Psoas muscle (tissue), 8 donors: ENCODE data around the gene TRIM54. TPM values are rescaled to one million over a fixed set of nuclear protein-coding genes. Genes with fewer than 3 reads are reported as not detected.

Experiments
- ATAC-seq, 4 donors: fragments of 200-7000 bp; cut with Tn5 transposase; one replicate each; pipeline ENCODE4 v1.9.1; 2020; ENCODE audit warnings: moderate library complexity in 3 of 4, mild to moderate bottlenecking in 2 of 4
- DNase-seq, 2 donors: peaks; one replicate each; pipeline ENCODE4 v3.0.0-alpha.2; 2020
- H3K27ac ChIP-seq: fragments of 200-600 bp; one replicate; pipeline ENCODE4 v1.8.0; 2022
- H3K27me3 ChIP-seq, 3 donors: fragments of 200-600 bp in 1 of 3; one replicate each; pipeline versions ENCODE4 v1.6.1 to v1.8.0; 2013 to 2022; ENCODE audit warnings: low read length in 2 of 3, mild to moderate bottlenecking in 2 of 3, moderate library complexity in 1 of 3; ENCODE audit not compliant: insufficient read depth in 3 of 3
- H3K36me3 ChIP-seq, 2 donors: fragments of 200-600 bp in 1 of 2; one replicate each; pipeline versions ENCODE4 v1.6.1 to v1.8.0; 2013 to 2022; ENCODE audit warnings: low read depth in 1 of 2, mild to moderate bottlenecking in 1 of 2, moderate library complexity in 1 of 2; ENCODE audit not compliant: insufficient read depth in 1 of 2
- H3K4me1 ChIP-seq: fragments of 200-600 bp; one replicate; pipeline ENCODE4 v1.8.0; 2022
- H3K4me3 ChIP-seq: fragments of 200-600 bp; one replicate; pipeline ENCODE4 v1.8.0; 2022; ENCODE audit warnings: mild to moderate bottlenecking
- H3K9me3 ChIP-seq: fragments of 200-600 bp; one replicate; pipeline ENCODE4 v1.8.0; 2022
- WGBS, 3 donors: extraction: QIAGEN DNeasy Blood & Tissue Kit; methylation state at CpG; one replicate each; pipeline versions ENCODE4 v1.1.6 to v1.1.7; 2013; 5-methylcytosine and 5-hydroxymethylcytosine counted together
- intact Hi-C, 2 donors: fragments of 100-400 bp; cut with DNase I; formaldehyde crosslinking; loops; one replicate each; pipeline versions ENCODE4 v1.11.0 to v1.14.2; 2022
- polyA plus RNA-seq, 3 donors: library from polyadenylated mRNA; stranded (reverse); fragments of 200-250 nt; gene quantifications; one replicate each; pipeline ENCODE4 v1.2.3, GENCODE V29; 2013
- total RNA-seq, 4 donors: library from RNA; stranded (reverse); fragmentation: NEBNext Ultra II Directional in 2 of 4; extraction: Animal tissue kit (Norgen Biotek cat#: 25700) in 2 of 4; gene quantifications; one replicate each; pipeline versions ENCODE4 v1.2.1 to v1.2.4, GENCODE V29; 2021 to 2023
- TF ChIP-seq, protein P1 (sequence below): fragments of 200-600 bp; IDR thresholded peaks from one replicate; pipeline ENCODE4 v1.8.0; 2022; ENCODE audit warnings: antibody characterized with exemption
- donor health status: healthy with polysubstance abuse.
- donor health status: DM: no; HTN: no; CAD: no; lungs with moderate emphysema.
- donor health status: Bipolar disorder and iron deficiency.
- donor health status: healthy.
- donor health status: DM: yes; HTN: yes; CAD: no.
- donor health status: DM: no; HTN: no; CAD: no.
- donor health status: DM: no; HTN: no; CAD: no.
- donor health status: DM: yes; HTN: yes; CAD: no.

The TRIM54 gene
- total and polyA plus RNA-seq, 7 donors = 136 to 784 (median 387) TPM

DNA sequence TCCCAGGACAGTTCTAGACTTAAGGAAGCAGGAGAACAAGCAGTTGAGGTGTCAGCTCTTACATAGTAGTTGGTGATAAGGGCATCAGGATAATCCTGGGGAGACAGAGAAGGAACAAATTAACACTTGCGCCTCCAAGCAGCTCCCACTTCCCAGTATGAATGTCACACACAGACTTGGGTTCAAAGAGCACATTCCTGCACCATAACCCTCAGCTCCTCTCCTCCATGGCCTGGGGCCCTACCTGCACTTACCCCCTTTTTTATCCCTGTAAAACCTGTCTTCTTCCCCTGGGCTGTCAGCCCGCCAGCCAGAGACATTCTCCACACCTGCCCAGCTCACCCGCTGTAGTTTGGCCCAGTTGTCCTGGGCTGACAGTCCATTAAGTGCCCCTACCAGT is 29.9 kb downstream of the TRIM54 start:
- peaks cover 0 to 28% of the 10 kb centered on the region in 2 donors for H3K36me3 ChIP-seq
- ATAC-seq (peak in 1 of 4 donors; percentile 1), DNase-seq (no peak)
- no peaks in the 10 kb centered on the region for H3K27me3 ChIP-seq
- H3K27ac ChIP-seq = peak overlapping the region; percentile 19
- intact Hi-C loops = no loop called here
- TF ChIP-seq, protein P1, sequence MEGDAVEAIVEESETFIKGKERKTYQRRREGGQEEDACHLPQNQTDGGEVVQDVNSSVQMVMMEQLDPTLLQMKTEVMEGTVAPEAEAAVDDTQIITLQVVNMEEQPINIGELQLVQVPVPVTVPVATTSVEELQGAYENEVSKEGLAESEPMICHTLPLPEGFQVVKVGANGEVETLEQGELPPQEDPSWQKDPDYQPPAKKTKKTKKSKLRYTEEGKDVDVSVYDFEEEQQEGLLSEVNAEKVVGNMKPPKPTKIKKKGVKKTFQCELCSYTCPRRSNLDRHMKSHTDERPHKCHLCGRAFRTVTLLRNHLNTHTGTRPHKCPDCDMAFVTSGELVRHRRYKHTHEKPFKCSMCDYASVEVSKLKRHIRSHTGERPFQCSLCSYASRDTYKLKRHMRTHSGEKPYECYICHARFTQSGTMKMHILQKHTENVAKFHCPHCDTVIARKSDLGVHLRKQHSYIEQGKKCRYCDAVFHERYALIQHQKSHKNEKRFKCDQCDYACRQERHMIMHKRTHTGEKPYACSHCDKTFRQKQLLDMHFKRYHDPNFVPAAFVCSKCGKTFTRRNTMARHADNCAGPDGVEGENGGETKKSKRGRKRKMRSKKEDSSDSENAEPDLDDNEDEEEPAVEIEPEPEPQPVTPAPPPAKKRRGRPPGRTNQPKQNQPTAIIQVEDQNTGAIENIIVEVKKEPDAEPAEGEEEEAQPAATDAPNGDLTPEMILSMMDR = no peak
- 57 to 83% (median 65%) methylated on average over 3 of the region's 3 CpGs for WGBS, 3 donors
- no peak overlapping the region for H3K4me3 ChIP-seq
- H3K4me1 ChIP-seq = peaks cover 13% of the 10 kb centered on the region
- H3K9me3 ChIP-seq = no peaks in the 10 kb centered on the region

- no peak for DNase-seq
- peaks cover 0 to 9% of the 10 kb centered on the region in 2 donors for H3K36me3 ChIP-seq
- intact Hi-C loops = no loop called here
- H3K9me3 ChIP-seq = no peaks in the 10 kb centered on the region
- peaks cover 19% of the 10 kb centered on the region for H3K4me1 ChIP-seq
- H3K4me3 ChIP-seq = no peak overlapping the region
- H3K27me3 ChIP-seq = no peaks in the 10 kb centered on the region
- peak in 1 of 4 donors; percentile 0 for ATAC-seq
- 79 to 88% (median 82%) methylated on average over 8 of the region's 8 CpGs for WGBS, 3 donors
- TF ChIP-seq, protein P1 = no peak
- H3K27ac ChIP-seq = no peak overlapping the region
Measured at GRCh38 chr2:27313882-27314645, 31.8 kb downstream of the TRIM54 start.

DNA sequence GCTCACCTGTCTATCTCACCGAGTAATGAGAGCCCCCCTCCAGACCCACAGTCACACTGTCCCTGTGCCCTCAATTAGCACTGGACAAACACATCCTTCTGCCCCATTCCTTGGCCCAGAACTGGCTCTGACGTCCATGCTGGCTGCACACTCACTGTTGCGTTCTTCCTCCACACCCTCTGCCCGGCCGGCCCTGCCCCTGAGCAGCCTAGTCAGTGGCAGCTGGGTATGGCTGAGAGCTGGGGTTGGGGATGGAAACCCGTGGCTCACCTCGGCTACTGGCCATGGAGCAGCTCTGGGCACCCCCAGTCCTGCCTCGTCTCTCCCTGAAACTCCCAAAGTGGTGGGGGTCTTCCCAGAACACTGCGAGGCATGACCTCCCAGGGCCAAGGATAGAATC is 32.5 kb downstream of the TRIM54 start:
- Histone ChIP-seq H3K27me3 (no peaks in the 10 kb centered on the region), H3K4me1 (peaks cover 25% of the 10 kb centered on the region), H3K36me3 (peaks cover 0 to 3% of the 10 kb centered on the region in 2 donors), H3K27ac (no peak overlapping the region), H3K9me3 (no peaks in the 10 kb centered on the region), H3K4me3 (no peak overlapping the region)
- ATAC-seq (peak; percentile 40 to 62 (median 47)), DNase-seq (peak; percentile 65 to 84)
- TF ChIP-seq, protein P1 = no peak
- intact Hi-C loops = no loop called here
- WGBS, 3 donors = 54 to 69% (median 57%) methylated on average over 9 of the region's 9 CpGs

DNA sequence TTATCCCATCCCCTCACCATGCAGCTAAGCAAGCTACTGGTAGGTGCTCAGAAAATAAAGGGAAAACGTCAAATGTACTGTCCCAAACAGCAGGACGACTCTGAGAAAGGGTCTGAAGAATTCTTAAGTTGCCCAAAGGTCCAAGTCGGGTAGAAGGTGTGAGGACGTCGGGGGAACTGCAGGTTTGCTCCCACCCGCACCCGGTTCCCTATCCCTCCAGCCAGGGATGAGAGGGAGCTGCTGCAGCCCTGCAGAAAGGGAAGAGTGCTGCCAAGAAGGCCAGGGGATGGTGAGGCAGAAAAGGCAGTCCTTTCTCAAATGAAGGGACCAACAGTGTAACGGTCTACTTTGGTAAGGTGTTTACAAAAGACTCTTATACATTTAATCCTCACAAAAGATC is 32.9 kb downstream of the TRIM54 start:
- Histone ChIP-seq H3K4me3 (no peak overlapping the region), H3K36me3 (no peaks in the 10 kb centered on the region), H3K9me3 (no peaks in the 10 kb centered on the region), H3K4me1 (peaks cover 29% of the 10 kb centered on the region), H3K27ac (peak overlapping the region; percentile 49), H3K27me3 (no peaks in the 10 kb centered on the region)
- WGBS, 3 donors = 65 to 82% (median 67%) methylated on average over 8 of the region's 8 CpGs
- ATAC-seq = peak in 2 of 4 donors; percentile 1 to 2
- intact Hi-C loops = no loop called here
- no peak for DNase-seq
- TF ChIP-seq, protein P1 = no peak
